GM12875 (cell line): ENCODE data around the gene ARL15.

Experiments used
- H3K4me3 ChIP-seq: one replicate; pipeline ENCODE4 v1.5.1; 2011; ENCODE audit warnings: low read depth, low read length, control low read depth
- TF ChIP-seq, protein P1 (sequence below): IDR thresholded peaks from 2 replicates; pipeline ENCODE4 v1.5.1; 2011; ENCODE audit warnings: low read depth, mild to moderate bottlenecking, control low read depth, inconsistent platforms, low read length, moderate library complexity, borderline replicate concordance; ENCODE audit not compliant: insufficient read depth

Gene ARL15

GRCh38 chr5:54177058-54177457 lies 133.3 kb downstream of the ARL15 start:
- no peak overlapping the region for H3K4me3 ChIP-seq
- TF ChIP-seq, protein P1, sequence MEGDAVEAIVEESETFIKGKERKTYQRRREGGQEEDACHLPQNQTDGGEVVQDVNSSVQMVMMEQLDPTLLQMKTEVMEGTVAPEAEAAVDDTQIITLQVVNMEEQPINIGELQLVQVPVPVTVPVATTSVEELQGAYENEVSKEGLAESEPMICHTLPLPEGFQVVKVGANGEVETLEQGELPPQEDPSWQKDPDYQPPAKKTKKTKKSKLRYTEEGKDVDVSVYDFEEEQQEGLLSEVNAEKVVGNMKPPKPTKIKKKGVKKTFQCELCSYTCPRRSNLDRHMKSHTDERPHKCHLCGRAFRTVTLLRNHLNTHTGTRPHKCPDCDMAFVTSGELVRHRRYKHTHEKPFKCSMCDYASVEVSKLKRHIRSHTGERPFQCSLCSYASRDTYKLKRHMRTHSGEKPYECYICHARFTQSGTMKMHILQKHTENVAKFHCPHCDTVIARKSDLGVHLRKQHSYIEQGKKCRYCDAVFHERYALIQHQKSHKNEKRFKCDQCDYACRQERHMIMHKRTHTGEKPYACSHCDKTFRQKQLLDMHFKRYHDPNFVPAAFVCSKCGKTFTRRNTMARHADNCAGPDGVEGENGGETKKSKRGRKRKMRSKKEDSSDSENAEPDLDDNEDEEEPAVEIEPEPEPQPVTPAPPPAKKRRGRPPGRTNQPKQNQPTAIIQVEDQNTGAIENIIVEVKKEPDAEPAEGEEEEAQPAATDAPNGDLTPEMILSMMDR, result no peak

DNA sequence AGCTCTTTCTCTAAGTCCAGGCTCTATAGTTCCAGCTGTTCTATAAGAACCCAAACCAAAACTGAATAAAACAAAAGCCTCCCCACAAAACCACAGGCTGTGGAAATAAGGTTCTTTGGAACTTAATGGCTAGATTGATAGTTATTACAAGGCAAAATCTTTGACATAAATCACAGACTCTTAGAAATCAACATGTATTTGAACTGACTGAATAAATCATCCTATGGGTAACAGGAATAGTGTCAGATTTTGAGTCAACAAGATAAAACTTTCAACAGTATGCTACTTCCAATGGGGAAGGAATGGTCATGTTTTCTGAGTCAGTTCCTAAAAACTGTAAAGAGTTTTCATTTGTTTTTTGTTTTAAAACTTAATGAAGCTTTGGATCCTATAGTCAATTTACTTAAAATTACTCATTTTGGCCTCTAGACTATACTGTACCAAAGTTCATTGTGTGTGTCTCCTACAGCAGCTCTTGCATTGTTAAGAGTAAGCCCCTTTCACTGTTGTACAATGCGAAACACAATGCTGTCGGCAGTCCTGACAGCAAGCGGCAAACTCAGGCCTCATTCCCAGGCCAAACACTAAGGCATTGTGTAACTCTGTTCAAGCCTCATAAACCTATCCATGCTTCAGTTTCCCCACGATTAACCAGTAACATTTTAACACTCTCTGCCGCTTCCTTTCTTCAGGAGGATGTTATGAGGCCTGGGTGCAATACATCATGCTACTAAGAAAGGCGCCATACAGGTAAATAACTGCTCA lies 134.1 kb downstream of the ARL15 start:
- TF ChIP-seq, protein P1, result no peak
- no peak overlapping the region for H3K4me3 ChIP-seq

DNA sequence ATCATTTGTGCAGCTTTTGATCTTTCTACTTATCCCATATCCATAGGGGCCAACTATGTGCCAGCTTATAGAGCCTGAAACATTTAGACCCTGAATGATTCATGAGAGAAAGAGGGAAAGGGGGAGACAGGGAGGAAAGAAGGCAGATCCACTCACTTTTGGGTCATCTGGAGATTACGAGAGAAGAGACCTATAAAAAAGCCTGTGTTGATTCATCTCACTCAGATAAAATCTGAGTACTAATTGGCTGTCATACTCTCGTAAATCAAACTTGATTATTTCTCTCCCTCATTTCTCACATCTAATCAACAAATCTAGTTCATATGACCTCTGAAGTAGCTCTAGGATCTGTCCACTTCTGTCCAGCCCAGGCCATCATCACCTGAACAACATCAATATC lies 137.1 kb downstream of the ARL15 start:
- TF ChIP-seq, protein P1, result no peak

DNA sequence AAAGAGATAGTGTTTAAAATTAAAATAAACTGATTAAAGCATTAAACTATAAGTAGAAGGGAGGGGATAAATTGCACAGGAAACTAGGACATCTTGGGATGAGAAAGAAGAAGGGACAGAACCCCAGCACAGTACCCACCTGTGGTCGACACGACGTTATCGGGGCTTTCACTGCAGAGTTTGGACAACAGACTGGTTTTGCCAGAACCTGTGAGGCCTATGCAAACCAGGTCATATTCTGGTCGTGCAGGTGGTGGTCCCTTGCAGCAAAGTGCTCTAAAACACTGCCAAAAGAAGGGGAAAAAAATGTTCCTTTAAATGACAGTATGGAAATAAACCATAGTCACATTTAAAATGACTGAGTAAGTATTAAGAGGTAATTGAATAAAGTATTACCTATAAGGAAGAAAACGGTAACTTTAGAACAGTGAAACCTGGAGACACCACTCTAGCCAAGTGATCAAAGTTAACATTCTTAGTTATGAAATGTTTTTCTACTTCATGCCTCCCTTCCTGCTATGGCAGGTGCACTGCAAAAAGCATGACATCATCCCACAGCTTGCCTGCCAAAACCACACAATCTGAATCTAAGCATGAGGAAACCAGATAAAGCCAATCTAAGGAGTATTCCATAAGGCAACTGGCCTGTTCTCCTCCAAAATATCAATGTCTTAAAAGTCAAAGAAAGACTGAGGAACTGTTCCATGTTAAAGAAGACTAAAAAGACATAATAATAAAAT lies 138.6 kb downstream of the ARL15 start:
- TF ChIP-seq, protein P1, result no peak
- no peak overlapping the region for H3K4me3 ChIP-seq

More for the DNA sequence above, 137.1 kb downstream of the ARL15 start:
- no peak overlapping the region for H3K4me3 ChIP-seq

DNA sequence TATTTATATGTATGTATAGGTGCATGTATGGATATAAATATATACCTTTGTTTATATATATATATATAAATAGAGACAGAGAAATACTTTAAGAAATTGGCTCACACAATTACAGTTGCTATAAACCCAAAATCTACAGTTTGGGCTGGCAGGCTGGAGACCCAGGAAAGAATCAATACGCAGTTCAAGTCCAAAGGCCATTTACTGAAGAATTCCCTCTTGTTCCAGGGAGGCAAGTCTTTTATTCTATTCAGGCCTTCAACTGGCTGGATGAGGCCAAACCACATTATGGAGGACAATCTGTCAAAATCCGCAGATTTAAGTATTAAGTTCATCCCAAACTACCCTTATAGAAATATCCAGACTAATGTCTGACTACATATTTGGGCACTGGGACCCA lies 144.7 kb downstream of the ARL15 start:
- TF ChIP-seq, protein P1, result no peak
- no peak overlapping the region for H3K4me3 ChIP-seq

GRCh38 chr5:54162184-54162583 lies 148.2 kb downstream of the ARL15 start:
- no peak overlapping the region for H3K4me3 ChIP-seq
- TF ChIP-seq, protein P1, result no peak

DNA sequence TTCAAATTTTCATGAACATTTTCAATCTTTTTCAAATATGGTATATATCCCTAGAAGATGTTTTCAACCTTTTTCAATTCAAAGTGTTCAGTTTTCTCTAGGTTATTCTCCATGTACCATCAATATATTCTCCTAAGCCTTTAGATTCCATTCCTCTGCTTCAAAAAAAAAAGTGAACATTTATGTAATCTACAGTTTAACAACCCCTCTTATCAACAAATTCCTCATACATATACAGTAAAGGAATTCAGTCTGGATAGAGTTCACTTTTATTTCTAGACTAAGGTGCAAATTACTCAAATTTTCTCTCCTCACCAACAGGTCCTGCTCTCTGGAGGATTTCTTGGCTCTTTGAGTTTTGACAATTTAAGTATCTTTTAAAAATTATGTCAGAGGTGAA lies 150.0 kb downstream of the ARL15 start:
- TF ChIP-seq, protein P1, result no peak
- H3K4me3 ChIP-seq, result no peak overlapping the region
